Measurements from ENCODE around the gene KLHL40.

The KLHL40 gene

GRCh38 chr3:42670670-42671069 lies 14.7 kb upstream of the KLHL40 start:
- DNase-seq: no peak

GRCh38 chr3:42672515-42672914 lies 12.8 kb upstream of the KLHL40 start:
- DNase-seq: peak in 2 of 3 donors; percentile 73

- DNase-seq: no peak
Measured at GRCh38 chr3:42673082-42673481, 12.3 kb upstream of the KLHL40 start.

GRCh38 chr3:42674146-42674545 lies 11.2 kb upstream of the KLHL40 start:
- no peak for DNase-seq

- no peak for DNase-seq
Measured at GRCh38 chr3:42675909-42676308, 9.4 kb upstream of the KLHL40 start.

- DNase-seq: no peak
Measured at GRCh38 chr3:42678447-42678846, 6.9 kb upstream of the KLHL40 start.

GRCh38 chr3:42680271-42680670 lies 5.1 kb upstream of the KLHL40 start:
- DNase-seq: peak; percentile 65 to 78 (median 66)

GRCh38 chr3:42680806-42681205 lies 4.5 kb upstream of the KLHL40 start:
- no peak for DNase-seq

- DNase-seq: peak in 1 of 3 donors; percentile 4
Measured at GRCh38 chr3:42681361-42682038, 3.8 kb upstream of the KLHL40 start.

- DNase-seq: no peak
Measured at GRCh38 chr3:42682301-42683070, 2.9 kb upstream of the KLHL40 start.

GRCh38 chr3:42683875-42684598 lies 1.3 kb upstream of the KLHL40 start:
- DNase-seq: peak; percentile 90 to 93 (median 92)

GRCh38 chr3:42684632-42685362 lies 540 bp upstream of the KLHL40 start:
- peak in 1 of 3 donors; percentile 4 for DNase-seq

- DNase-seq: peak in 1 of 3 donors; percentile 14
Measured at GRCh38 chr3:42685891-42686820, 819 bp downstream of the KLHL40 start.

- no peak for DNase-seq
Measured at GRCh38 chr3:42686832-42687650, 1.7 kb downstream of the KLHL40 start.

GRCh38 chr3:42688016-42688415 lies 2.7 kb downstream of the KLHL40 start:
- DNase-seq: no peak

GRCh38 chr3:42688487-42689420 lies 3.4 kb downstream of the KLHL40 start:
- DNase-seq: no peak

- DNase-seq: no peak
Measured at GRCh38 chr3:42689421-42690014, 4.2 kb downstream of the KLHL40 start.

- DNase-seq: no peak
Measured at GRCh38 chr3:42690191-42690590, 4.9 kb downstream of the KLHL40 start.
